ENCODE results near the gene FHL5.

DNA sequence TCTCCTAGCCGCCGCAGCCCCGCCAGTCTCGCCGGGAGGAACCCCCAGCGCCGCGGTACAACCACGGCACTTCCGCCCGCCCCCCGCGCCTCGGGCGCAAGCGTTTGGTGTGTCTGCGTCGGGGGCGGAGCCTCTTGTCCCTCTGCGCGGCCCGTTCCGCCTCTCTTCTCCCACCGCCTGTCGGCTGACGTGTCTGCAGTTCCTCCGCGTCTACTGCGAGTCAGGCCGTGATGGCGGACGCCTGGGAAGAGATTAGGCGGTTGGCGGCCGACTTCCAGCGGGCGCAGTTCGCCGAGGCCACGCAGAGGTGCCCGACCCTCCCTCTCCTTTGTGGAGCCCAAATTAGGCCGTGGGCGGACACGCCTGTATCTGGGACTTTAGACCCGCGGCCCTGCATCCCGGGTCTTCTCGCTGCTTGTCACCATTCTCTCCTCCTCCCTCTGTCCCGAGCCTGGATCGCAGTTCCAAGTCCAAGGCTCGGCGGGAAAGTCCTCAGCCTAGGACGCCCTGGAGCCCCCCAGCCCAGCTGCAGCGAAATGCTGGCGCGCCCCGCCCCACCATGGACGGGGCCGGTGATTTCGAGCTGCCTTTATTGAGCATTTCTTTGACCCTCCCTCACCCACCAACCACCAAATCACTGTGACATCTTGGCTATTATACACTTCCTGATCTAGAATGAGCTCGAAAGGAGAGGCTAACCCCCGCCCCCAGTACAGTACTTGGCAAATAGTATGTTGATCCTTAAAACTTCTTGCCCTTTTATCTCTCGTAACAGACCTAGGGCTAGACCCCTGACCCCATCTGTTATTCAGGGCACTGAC is 41.1 kb upstream of the FHL5 start, which contains the start of gene UFL1:
- TF ChIP-seq, protein P1, sequence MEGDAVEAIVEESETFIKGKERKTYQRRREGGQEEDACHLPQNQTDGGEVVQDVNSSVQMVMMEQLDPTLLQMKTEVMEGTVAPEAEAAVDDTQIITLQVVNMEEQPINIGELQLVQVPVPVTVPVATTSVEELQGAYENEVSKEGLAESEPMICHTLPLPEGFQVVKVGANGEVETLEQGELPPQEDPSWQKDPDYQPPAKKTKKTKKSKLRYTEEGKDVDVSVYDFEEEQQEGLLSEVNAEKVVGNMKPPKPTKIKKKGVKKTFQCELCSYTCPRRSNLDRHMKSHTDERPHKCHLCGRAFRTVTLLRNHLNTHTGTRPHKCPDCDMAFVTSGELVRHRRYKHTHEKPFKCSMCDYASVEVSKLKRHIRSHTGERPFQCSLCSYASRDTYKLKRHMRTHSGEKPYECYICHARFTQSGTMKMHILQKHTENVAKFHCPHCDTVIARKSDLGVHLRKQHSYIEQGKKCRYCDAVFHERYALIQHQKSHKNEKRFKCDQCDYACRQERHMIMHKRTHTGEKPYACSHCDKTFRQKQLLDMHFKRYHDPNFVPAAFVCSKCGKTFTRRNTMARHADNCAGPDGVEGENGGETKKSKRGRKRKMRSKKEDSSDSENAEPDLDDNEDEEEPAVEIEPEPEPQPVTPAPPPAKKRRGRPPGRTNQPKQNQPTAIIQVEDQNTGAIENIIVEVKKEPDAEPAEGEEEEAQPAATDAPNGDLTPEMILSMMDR (IDR thresholded peaks at IDR 0.05): peak in 2 of 4 donors; percentile 10 to 23
- peak; percentile 92 for TF ChIP-seq POLR2A (IDR thresholded peaks at IDR 0.05)
